WTC11 (cell line): ENCODE data around the gene C11orf21. TPM values are rescaled to one million over a fixed set of nuclear protein-coding genes. Genes with fewer than 3 reads are reported as not detected.

Experiments
- ATAC-seq: fragments of 200-7000 bp; cut with Tn5 transposase; 2 replicates; pipeline ENCODE4 v1.10.0; 2021; ENCODE audit warnings: mild to moderate bottlenecking, moderate library complexity
- CTCF ChIA-PET: fragments of 300-600 bp; sonication (Branson Sonifier 250); formaldehyde crosslinking; loops from one replicate; lab custom pipeline; 2021; ENCODE audit warnings: antibody characterized with exemption; lab: Charles Lee
- POLR2A ChIA-PET: fragments of 350-600 bp; sonication (Branson Sonifier 250); formaldehyde crosslinking; loops from one replicate; lab custom pipeline; 2021; ENCODE audit warnings: antibody characterized with exemption; lab: Charles Lee
- DNase-seq: peaks from one replicate; pipeline ENCODE4 v3.0.0; 2021; ENCODE audit warnings: low spot score
- H3K27ac Mint-ChIP-seq: 2 replicates; pipeline ENCODE4 v1.8.0; 2021; ENCODE audit warnings: mixed read lengths
- H3K27me3 Mint-ChIP-seq: 2 replicates; pipeline ENCODE4 v1.8.0; 2021; ENCODE audit warnings: low read depth, mild to moderate bottlenecking, moderate library complexity, mixed read lengths
- H3K36me3 Mint-ChIP-seq: 2 replicates; pipeline ENCODE4 v1.8.0; 2021; ENCODE audit warnings: mixed read lengths
- H3K4me1 Mint-ChIP-seq: 2 replicates; pipeline ENCODE4 v1.8.0; 2022; ENCODE audit warnings: mixed read lengths
- H3K4me3 Mint-ChIP-seq: 2 replicates; pipeline ENCODE4 v1.8.0; 2021; ENCODE audit warnings: mild to moderate bottlenecking, moderate library complexity, mixed read lengths
- H3K9me3 Mint-ChIP-seq: 2 replicates; pipeline ENCODE4 v1.8.0; 2021; ENCODE audit warnings: mixed read lengths
- ARID4B ChIP-seq: sonication (generic); formaldehyde crosslinking; IDR thresholded peaks from 2 replicates; pipeline ENCODE4 v1.8.0; 2023; ENCODE audit warnings: missing genetic modification reagents, mild to moderate bottlenecking, borderline replicate concordance
- CBFB ChIP-seq: sonication (generic); formaldehyde crosslinking; IDR thresholded peaks from 2 replicates; pipeline ENCODE4 v1.8.1; 2022; ENCODE audit warnings: mild to moderate bottlenecking, low read depth, missing genetic modification reagents
- CREM ChIP-seq: sonication (generic); formaldehyde crosslinking; IDR thresholded peaks from 2 replicates; pipeline ENCODE4 v1.8.1; 2022; ENCODE audit warnings: mild to moderate bottlenecking, missing genetic modification reagents, moderate library complexity
- HMGA2 ChIP-seq: fragments of 250-450 bp; sonication (Bioruptor Pico); IDR thresholded peaks from 2 replicates; pipeline ENCODE4 v1.4.0; 2021; ENCODE audit warnings: mild to moderate bottlenecking, moderate library complexity
- MXD4 ChIP-seq: fragments of 250-450 bp; sonication (Bioruptor Pico); IDR thresholded peaks from 2 replicates; pipeline ENCODE4 v1.8.0; 2021; ENCODE audit warnings: mild to moderate bottlenecking, moderate library complexity, borderline replicate concordance
- NR2C2 ChIP-seq: sonication (generic); formaldehyde crosslinking; IDR thresholded peaks from 2 replicates; pipeline ENCODE4 v1.8.0; 2022; ENCODE audit warnings: mild to moderate bottlenecking, missing genetic modification reagents
- SP1 ChIP-seq: sonication (generic); formaldehyde crosslinking; conservative IDR thresholded peaks from 2 replicates; pipeline ENCODE4 v1.8.1; 2022; ENCODE audit warnings: missing genetic modification reagents
- ZNF138 ChIP-seq: sonication (generic); formaldehyde crosslinking; conservative IDR thresholded peaks from 2 replicates; pipeline ENCODE4 v1.8.1; 2022; ENCODE audit warnings: mild to moderate bottlenecking, moderate library complexity, missing genetic modification reagents
- total RNA-seq: library from RNA; stranded (reverse); gene quantifications from 3 replicates; pipeline ENCODE4 v1.2.3, GENCODE V29; 2021
- TF ChIP-seq, protein P1 (sequence below): sonication (generic); formaldehyde crosslinking; IDR thresholded peaks from 2 replicates; pipeline ENCODE4 v1.8.1; 2023; ENCODE audit warnings: mild to moderate bottlenecking, moderate library complexity, missing genetic modification reagents
- TF ChIP-seq, protein P2 (sequence below): fragments of 250-450 bp; sonication (Bioruptor Pico); IDR thresholded peaks from 2 replicates; pipeline ENCODE4 v1.9.0; 2021; ENCODE audit warnings: mild to moderate bottlenecking, borderline replicate concordance
- TF ChIP-seq, protein P3 (sequence below): sonication (generic); formaldehyde crosslinking; IDR thresholded peaks from 2 replicates; pipeline ENCODE4 v1.8.0; 2022; ENCODE audit warnings: mild to moderate bottlenecking, missing genetic modification reagents

Gene C11orf21
- total RNA-seq, 1 experiment from 2014 or later: 0.24 TPM

DNA sequence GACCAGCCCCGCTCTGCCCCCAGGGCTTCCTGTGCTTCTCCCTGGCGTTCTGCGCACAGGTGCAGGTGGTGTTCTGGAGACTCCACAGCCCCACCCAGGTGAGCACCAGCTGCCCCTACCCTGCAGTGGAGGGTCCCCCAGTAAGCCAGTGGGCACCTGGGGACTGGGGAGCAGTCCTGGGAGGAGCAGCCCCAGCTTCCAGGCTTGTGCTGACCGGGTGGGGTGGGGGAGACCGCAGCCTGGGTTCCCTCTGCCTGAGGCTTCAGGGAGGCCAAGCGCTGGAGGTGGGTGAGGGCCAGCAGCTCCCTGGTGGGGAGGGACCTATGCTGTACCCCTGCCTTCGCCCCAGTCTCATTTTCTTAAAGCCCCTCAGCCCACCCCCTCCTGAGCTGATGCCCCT is 7.0 kb upstream of the C11orf21 start:
- no peaks in the 10 kb centered on the region for H3K9me3 Mint-ChIP-seq
- ATAC-seq: no peak
- no peak for DNase-seq
- POLR2A ChIA-PET: no interaction called here
- no peaks in the 10 kb centered on the region for H3K36me3 Mint-ChIP-seq
- peaks cover 4% of the 10 kb centered on the region for H3K4me1 Mint-ChIP-seq
- no peak overlapping the region for H3K27ac Mint-ChIP-seq
- TF ChIP-seq, protein P1, sequence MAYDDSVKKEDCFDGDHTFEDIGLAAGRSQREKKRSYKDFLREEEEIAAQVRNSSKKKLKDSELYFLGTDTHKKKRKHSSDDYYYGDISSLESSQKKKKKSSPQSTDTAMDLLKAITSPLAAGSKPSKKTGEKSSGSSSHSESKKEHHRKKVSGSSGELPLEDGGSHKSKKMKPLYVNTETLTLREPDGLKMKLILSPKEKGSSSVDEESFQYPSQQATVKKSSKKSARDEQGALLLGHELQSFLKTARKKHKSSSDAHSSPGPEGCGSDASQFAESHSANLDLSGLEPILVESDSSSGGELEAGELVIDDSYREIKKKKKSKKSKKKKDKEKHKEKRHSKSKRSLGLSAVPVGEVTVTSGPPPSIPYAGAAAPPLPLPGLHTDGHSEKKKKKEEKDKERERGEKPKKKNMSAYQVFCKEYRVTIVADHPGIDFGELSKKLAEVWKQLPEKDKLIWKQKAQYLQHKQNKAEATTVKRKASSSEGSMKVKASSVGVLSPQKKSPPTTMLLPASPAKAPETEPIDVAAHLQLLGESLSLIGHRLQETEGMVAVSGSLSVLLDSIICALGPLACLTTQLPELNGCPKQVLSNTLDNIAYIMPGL (CRISPR knock-in tag): no peak
- TF ChIP-seq, protein P2, sequence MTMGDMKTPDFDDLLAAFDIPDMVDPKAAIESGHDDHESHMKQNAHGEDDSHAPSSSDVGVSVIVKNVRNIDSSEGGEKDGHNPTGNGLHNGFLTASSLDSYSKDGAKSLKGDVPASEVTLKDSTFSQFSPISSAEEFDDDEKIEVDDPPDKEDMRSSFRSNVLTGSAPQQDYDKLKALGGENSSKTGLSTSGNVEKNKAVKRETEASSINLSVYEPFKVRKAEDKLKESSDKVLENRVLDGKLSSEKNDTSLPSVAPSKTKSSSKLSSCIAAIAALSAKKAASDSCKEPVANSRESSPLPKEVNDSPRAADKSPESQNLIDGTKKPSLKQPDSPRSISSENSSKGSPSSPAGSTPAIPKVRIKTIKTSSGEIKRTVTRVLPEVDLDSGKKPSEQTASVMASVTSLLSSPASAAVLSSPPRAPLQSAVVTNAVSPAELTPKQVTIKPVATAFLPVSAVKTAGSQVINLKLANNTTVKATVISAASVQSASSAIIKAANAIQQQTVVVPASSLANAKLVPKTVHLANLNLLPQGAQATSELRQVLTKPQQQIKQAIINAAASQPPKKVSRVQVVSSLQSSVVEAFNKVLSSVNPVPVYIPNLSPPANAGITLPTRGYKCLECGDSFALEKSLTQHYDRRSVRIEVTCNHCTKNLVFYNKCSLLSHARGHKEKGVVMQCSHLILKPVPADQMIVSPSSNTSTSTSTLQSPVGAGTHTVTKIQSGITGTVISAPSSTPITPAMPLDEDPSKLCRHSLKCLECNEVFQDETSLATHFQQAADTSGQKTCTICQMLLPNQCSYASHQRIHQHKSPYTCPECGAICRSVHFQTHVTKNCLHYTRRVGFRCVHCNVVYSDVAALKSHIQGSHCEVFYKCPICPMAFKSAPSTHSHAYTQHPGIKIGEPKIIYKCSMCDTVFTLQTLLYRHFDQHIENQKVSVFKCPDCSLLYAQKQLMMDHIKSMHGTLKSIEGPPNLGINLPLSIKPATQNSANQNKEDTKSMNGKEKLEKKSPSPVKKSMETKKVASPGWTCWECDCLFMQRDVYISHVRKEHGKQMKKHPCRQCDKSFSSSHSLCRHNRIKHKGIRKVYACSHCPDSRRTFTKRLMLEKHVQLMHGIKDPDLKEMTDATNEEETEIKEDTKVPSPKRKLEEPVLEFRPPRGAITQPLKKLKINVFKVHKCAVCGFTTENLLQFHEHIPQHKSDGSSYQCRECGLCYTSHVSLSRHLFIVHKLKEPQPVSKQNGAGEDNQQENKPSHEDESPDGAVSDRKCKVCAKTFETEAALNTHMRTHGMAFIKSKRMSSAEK (CRISPR knock-in tag): no peak
- no peaks in the 10 kb centered on the region for H3K27me3 Mint-ChIP-seq
- CTCF ChIA-PET: interaction anchor here (3.8 kb wide), 1 partner anchor 111 kb away, joined by 29 read pairs; no protein-coding TSS in a partner anchor
- no peak overlapping the region for H3K4me3 Mint-ChIP-seq

DNA sequence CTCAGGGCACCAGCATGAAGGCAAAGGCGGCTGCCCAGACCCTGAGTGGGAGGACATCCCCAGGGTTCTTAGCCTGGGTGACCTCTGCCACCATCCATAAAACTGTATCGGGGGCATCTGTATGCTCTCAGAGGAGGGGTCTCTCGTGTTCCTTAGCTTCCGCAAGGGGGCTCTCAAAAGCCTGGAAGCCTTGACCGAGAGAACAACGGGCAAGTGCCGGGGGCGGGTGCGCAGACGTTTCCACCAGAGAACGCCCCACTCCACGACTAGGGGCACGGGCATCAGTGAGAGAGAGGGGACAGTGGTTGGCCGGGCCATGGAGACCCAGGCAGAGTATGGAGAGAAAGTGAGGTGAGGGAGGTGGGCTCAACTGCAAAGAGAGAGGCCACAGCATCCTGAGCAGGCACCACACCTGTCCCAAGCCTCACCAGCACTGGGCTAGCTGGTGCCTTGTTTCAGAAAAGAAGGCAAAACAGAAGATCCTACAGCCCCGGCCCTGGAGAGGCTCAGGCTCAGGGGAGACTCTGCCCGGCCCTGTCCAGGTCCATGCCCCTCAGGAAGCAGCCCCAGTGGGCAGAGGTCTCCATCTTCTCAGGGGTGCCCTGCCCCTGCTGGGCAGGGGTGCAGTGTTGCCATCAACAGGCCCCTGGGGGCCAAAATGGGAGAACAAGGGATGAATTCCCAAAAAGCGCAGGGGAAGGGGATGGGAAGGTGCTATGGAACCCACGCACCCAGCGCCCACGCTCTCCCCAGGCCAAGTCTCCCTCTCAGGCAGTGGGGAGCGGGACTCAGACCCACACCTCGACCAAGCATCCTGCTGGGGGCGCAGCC is 6.0 kb upstream of the C11orf21 start:
- Mint-ChIP-seq H3K27ac (no peak overlapping the region; the same call in 1 of the 2 replicates), H3K27me3 (no peaks in the 10 kb centered on the region), H3K4me3 (no peak overlapping the region), H3K4me1 (peaks cover 4% of the 10 kb centered on the region), H3K36me3 (no peaks in the 10 kb centered on the region), H3K9me3 (no peaks in the 10 kb centered on the region)
- CTCF ChIA-PET: interaction anchor here (1.7 to 11.0 kb wide), 4 partner anchors 13 to 121 kb away, joined by 3 to 398 read pairs (median 26); partner anchors contain the start of gene CD81
- POLR2A ChIA-PET: no interaction called here
- DNase-seq: no peak
- TF ChIP-seq CBFB (no peak), MXD4 (CRISPR knock-in tag) (no peak), HMGA2 (no peak), ARID4B (CRISPR knock-in tag) (no peak), ZNF138 (CRISPR knock-in tag) (no peak), SP1 (no peak), CREM (CRISPR knock-in tag) (no peak), NR2C2 (no peak)
- TF ChIP-seq, protein P3, sequence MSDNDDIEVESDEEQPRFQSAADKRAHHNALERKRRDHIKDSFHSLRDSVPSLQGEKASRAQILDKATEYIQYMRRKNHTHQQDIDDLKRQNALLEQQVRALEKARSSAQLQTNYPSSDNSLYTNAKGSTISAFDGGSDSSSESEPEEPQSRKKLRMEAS (CRISPR knock-in tag): no peak
- TF ChIP-seq, protein P1 (CRISPR knock-in tag): no peak
- ATAC-seq: no peak
